HG03103 (cell line): ENCODE measurements around the gene SH3BGR.
"Not testable (repeated sequence)": the region's sequence is repeated elsewhere in the genome, so short reads cannot be mapped to it uniquely, and the experiment has no call there.

ENCODE experiments used
- ATAC-seq: cut with Tn5 transposase; IDR thresholded peaks from one replicate; pipeline ENCODE4 v1.9.1; 2021; ENCODE audit warnings: low read depth; ENCODE audit not compliant: unreplicated experiment

Gene SH3BGR

GRCh38 chr21:39538453-39539042 is 86.8 kb downstream of the SH3BGR start:
- no peak for ATAC-seq

GRCh38 chr21:39540367-39540766 is 88.6 kb downstream of the SH3BGR start:
- ATAC-seq = not testable (repeated sequence)

GRCh38 chr21:39542736-39543135 is 91.0 kb downstream of the SH3BGR start:
- no peak for ATAC-seq

GRCh38 chr21:39546522-39546921 is 94.8 kb downstream of the SH3BGR start:
- ATAC-seq = no peak

GRCh38 chr21:39552856-39553255 is 101.1 kb downstream of the SH3BGR start:
- ATAC-seq = no peak

GRCh38 chr21:39553331-39553730 is 101.6 kb downstream of the SH3BGR start:
- ATAC-seq = no peak

- ATAC-seq = no peak
Measured at GRCh38 chr21:39555911-39556590, 104.3 kb downstream of the SH3BGR start.

- no peak for ATAC-seq
Measured at GRCh38 chr21:39559511-39559910, 107.7 kb downstream of the SH3BGR start.

- no peak for ATAC-seq
Measured at GRCh38 chr21:39561140-39561539, 109.4 kb downstream of the SH3BGR start.

- no peak for ATAC-seq
Measured at GRCh38 chr21:39562791-39563770, 111.3 kb downstream of the SH3BGR start.

GRCh38 chr21:39564200-39564599 is 112.4 kb downstream of the SH3BGR start:
- no peak for ATAC-seq
